ENCODE data around the gene ATG2A.
"Not testable (repeated sequence)": the region's sequence is repeated elsewhere in the genome, so short reads cannot be mapped to it uniquely, and the experiment has no call there.

The ATG2A gene

DNA sequence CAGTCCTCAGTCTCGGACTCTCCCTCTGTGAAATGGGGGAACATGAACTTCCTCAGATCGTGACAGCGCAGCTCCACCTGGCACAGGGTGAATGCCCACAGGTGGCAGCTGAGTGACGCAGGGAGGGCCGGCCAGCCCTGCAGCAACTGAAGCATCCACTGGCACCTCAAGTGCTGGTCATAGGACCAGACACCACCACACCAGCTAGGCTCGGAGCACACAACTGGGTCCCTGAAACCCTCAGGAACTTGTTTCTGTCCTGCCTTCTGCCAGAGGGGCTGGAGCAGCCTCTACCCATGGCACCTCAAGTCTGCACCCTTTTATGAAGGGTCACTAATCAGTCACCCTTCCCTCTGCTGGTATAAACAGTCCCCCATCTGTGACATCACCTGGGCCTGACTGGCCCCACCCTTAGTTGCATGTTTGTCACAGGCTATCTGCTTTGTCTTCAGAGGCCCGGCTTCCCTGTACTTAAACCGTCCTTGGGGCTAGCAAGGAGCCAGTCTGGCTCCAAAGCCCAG lies 65.1 kb downstream of the ATG2A start:
- no peak for DNase-seq

DNA sequence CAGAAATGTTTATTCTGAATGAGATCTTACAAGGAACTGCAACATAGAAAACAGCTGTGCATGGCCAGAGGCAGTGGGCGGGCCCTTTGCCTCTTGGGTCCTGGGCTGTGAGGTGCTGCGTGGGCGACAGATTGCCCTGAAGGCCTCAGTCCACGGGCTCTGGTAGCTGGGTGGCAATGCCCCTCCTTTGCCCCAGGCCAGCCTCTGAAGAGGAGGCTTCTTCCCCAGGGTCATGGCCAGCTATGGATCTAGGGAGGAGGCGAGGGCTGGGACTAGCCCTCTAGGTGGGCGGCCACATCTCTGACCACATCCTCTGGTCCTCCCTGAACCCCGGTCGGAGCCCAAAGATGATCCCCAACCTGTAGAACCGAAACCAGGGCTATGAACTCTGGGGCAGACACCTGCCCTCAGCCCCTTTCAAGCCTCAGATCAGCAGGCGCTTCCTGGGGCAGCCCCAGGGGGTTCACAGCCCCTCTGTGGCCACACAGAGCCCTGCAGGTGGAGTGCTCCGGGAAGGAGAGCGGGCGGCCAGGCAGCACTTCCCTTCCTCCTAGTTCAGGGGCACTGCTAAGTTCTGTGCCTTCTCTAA lies 65.9 kb downstream of the ATG2A start:
- peak; percentile 29 for DNase-seq

DNA sequence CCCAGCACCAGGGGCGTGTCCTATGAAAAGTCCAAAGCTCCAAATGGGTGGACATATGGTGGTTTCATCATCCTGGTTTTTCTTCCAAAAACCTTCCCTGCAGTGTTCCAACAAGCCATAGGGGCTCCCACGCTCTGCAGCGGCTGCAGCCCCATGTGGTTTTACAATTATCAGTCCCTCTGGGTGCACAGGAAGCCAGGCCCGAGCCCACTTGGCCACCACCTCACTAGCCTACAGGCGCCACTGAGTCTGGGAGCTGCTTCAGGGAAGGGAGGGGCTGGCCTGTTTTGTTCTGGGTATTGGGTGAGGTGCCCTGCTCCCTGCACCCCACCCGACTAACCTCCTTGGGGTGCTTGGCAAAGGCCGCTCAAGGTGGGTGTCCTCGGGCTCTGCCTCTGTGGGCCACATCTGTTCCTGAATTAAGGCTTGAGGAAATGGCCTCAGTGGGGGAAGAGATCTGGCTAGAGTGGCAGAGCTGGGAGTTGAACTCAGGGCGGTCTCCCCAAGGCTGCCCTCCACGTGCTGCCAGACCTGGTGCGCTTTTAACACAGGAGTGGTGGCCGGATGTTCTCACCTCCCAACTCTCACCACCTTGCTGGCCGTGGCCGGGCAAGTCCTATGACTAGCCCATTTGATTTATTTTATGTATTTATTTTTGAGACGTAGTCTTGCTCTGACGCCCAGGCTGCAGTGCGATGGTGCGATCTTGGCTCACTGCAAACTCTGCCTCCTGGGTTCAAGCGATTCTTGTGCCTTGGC lies 67.2 kb downstream of the ATG2A start:
- no peak for DNase-seq

DNA sequence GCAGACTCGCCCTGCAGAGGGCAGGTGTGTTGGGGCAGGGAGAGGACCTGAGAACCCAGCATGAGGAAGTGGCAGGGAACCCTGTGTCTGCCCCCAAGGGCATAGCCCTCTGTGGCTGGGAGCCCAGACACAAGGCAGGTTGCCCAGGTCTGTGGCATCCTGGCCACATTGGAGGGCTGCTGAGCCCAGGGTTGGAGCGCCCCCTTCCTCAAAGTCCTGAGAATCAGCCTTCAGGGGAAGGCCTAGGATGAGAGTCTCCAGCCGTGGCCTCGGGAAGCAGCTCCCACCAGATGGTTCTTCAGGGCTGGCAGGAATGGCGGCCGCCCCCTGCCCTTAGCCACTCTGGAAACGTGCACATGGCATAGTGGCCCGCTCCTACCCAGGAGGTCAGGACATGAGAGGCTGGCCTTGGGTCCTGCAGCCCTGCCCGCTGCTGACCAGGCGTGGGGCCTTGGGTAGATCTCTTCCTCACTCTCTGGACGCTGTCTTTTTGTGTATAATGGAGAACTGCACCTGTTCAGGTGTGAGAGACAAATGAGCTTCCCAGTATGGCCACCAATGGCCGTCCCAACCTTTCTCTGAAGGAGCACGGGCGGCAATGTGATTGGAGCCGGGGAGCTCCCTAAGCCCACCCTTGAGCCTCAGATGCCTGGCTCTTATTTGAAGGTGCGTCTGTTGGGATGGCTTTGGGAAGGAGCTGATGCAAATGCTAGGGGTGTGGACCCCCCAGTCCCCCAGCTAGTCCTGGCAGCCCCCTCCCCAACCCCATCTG lies 68.0 kb downstream of the ATG2A start:
- no peak for DNase-seq

DNA sequence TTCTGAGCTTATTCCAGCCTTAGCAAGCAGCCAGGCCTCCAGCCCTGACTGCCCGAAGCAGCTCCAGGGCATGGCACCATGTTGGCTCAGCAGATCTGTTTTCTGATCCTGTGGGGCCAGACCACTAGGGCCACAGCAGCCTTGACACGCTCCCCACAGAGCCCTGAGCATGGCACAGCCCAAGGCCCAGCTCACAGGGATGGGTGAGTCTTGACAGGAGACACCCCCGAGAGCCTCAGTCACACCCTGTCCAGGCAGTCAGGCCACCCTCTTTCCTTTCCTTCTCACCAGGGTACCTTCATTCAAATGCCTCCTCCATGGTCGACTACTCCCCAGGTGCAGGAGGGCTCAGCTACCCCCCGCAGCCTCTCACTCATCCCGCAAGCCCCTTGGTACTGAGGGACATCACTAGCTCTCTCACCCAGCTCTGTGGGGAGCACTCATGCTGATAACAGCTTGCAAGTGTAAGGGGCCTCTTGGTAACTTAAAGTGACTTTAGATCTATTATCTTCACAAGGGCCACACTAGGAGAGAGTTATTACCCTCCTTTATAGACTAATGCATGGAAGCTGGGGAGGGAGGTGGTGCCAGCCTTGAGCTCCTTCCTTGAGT lies 68.7 kb downstream of the ATG2A start:
- no peak for DNase-seq

DNA sequence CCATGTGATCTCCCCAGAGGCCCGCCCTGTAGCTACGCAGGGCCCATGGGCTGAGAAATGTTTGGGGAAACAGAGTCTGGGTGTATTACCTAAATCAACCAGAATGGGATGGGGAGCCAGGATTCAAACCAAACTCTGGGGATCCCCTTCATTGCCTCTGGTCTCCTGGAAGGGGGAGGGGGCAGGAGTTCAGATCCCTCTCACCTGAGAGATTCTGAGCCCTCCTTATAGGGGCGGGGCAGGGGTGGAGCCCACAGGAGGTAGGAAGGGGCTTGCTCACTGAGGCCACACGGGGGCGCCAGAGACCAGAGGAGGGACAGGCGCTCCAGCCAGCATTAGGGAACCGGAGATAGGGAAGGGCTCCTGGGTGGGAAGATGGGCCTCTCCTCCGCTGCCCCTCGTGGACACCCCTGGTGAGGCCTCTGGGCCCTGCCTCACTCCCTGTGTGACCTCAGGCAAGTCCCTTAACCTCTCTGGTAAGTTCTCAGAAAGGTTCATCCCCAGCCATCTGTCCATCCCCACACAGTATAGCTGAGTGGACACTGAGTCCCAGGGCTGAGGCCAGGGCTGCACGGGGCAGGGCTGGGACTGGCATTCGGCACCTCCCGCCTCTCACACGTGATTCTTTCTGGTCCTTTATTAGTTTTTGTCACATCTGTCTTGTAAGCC lies 69.9 kb downstream of the ATG2A start:
- peak; percentile 93 for DNase-seq

DNA sequence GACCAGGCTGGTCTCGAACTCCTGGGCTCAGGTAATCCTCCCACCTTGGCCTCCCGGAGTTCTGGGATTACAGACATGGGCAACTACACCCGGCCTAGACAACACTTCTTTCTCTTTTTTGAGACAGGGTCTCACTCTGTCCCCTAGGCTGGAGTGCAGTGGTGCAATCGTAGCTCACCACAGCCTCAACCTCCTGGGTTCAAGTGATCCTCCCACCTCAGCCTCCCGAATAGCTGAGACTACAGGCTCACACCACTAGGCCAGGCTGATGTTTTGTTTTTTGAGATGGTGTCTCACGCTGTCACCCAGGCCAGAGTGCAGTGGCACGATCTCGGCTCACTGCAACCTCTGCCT lies 71.3 kb downstream of the ATG2A start:
- not testable (repeated sequence) for DNase-seq

DNA sequence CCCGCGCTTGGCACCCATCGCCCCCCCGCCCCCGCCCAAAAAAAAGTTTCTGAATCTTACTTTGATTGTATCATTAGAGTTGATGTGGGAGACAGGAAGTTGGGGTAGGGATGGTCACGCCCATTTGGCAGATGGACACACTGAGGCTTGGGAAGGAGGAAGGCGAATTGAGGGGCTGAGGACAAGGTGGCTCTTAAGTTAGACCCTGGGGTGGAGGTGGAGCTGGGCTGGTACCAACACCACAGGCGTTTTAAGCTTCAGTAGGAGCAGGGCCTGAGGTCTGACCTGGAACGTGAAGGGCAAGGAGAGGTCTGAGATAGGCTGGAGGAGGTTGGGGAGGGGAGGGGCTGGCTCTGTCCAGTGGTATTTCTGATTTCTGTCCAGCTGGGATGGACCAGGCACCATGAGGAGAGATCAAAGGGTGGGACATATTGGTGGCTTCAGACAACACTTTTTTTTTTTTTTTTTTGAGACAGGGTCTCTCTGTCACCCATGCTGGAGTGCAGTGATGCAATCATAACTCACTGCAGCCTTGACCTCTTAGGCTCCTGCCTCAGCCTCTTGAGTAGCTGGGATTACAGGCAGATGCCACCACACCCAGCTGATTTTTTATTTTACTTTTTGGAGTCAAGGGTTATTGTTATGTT lies 71.8 kb downstream of the ATG2A start:
- DNase-seq: no peak

Data from NCI-H146 (cell line).